ENCODE results near the gene APBA2.

APBA2 gene

DNA sequence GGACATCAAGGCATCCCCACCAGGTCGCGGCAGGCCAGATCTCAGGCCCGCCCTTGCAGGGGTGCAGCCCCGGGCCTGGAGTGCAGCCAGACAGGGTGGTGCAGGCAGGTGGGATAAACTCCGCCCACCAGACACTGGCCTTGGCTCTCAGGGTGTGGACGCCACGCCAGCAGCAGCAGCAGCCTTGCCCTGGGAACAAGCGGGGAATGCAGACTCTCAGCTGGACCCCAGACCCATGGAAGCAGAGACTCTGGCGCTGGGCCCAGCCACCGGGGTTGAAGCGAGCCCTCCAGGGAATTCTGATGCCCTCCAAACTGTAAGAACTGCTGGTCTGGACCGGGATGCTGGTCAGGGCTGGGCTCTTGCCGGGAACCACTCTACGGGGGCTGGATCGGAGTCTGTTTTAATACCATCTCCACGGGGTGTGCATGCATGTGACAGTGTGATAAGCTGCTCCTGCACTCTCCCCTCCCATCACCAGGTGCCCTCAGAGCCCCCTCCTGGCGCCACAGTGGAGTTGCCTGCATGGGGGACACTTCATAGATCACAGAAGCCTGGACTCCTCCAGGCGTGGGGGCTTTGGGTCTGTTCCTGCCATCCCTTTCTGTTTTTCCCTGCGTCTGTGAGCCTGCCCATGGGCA lies 241.2 kb downstream of the APBA2 start:
- DNase-seq (ENCODE audit: low spot score in 2 of 2): peak in 1 of 2 experiments; percentile 44
- Histone ChIP-seq H3K27me3 (ENCODE audit: low read depth) (no peaks in the 10 kb centered on the region), H3K4me3 (no peak overlapping the region), H3K4me1 (no peaks in the 10 kb centered on the region), H3K9me3 (no peaks in the 10 kb centered on the region), H3K36me3 (replicated peaks) (no peaks in the 10 kb centered on the region)
- in situ Hi-C loops (cut with MboI; ENCODE audit: low sequenced_read_pairs): no loop called here

DNA sequence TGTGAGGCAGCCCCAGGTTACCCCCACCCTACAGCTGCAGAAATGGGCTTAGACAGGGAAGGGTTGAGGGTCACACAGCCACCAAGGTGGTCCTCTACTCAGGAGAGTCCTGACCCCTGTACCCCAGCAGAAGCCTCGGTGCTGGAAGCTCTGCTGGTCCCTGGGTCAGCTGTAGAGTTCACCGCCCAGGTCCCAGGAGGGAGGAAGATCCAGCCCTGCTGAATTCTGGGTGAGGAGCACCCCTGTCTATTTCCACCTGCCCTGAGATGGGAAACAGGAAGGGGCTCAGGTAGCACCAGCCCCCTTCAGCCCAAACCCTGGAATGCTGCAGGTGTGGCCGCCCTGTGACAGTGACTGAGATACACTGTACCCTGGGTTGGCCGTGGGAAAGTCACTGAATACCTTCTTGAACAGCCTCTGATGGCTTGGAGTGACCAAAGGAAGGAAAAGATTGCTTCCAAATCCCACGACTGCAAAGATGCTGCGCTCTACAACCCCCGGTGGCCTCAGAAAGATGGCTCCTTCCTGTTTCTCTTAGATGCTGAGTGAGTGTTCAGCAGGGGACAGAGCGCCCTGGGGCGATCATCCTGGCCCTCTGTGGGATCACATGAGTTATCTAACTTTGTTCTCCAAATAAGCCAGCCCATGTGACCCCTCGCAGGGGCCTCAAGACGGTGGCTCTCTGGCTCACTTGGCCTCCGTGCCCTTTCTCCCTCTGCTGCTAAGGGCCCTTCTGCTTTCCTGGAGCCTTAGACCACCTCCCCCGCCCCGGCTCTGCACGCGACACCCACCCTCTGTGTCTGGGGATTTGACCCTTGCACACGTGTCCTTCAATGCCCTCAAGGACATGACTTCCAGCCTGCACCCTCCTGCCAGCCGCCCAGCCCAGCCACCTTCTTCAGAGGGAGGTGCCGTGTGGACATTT lies 242.0 kb downstream of the APBA2 start:
- in situ Hi-C loops (cut with MboI; ENCODE audit: low sequenced_read_pairs): no loop called here
- H3K4me3 ChIP-seq: no peak overlapping the region
- no peaks in the 10 kb centered on the region for H3K9me3 ChIP-seq
- H3K4me1 ChIP-seq: no peaks in the 10 kb centered on the region
- DNase-seq (ENCODE audit: low spot score in 2 of 2): no peak
- no peaks in the 10 kb centered on the region for H3K36me3 ChIP-seq (replicated peaks)
- no peaks in the 10 kb centered on the region for H3K27me3 ChIP-seq (ENCODE audit: low read depth)

DNA sequence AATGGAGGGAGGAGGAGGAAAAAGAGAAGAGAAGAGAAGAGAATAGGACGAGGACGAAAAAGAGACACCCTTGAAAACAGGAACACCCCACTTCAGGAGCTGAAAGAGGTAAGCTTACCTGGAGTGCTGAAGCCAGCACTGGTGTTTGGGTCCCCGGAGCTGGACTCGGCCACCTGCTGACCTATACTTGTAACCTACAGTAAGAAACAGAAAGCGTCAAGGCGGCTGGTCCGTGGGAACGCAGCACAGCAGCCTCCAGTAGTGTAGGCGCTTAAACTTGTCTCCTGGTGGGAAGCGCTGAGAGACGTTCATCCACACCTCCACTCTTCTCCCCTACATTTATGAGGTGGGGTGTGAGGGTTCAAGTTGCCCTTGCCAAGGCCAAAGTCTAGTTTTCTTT lies 242.9 kb downstream of the APBA2 start:
- H3K9me3 ChIP-seq: no peaks in the 10 kb centered on the region
- no peaks in the 10 kb centered on the region for H3K4me1 ChIP-seq
- in situ Hi-C loops (cut with MboI; ENCODE audit: low sequenced_read_pairs): no loop called here
- no peaks in the 10 kb centered on the region for H3K36me3 ChIP-seq (replicated peaks)
- no peak overlapping the region for H3K4me3 ChIP-seq
- DNase-seq (ENCODE audit: low spot score in 2 of 2): no peak
- H3K27me3 ChIP-seq (ENCODE audit: low read depth): no peaks in the 10 kb centered on the region

DNA sequence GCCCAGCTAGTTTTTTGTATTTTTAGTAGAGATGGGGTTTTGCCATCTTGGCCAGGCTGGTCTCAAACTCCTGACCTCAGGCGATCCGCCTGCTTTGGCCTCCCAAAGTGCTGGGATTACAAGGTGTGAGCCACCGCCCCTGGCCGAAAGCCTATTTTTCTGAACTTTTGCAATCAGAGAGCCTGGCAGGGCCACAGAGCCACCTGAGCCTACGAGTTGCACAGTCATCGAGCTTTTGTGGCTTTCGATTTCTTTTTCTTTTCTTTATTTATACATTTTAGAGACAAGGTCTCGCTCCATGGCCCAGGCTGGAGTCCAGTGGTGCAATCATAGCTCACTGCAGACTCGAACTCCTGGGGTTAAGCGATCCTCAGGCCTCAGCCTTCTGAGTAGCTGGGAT lies 243.4 kb downstream of the APBA2 start:
- in situ Hi-C loops (cut with MboI; ENCODE audit: low sequenced_read_pairs): no loop called here
- DNase-seq (ENCODE audit: low spot score in 2 of 2): no peak
- Histone ChIP-seq H3K27me3 (ENCODE audit: low read depth) (no peaks in the 10 kb centered on the region), H3K36me3 (replicated peaks) (no peaks in the 10 kb centered on the region), H3K9me3 (no peaks in the 10 kb centered on the region), H3K4me1 (no peaks in the 10 kb centered on the region), H3K4me3 (no peak overlapping the region)

DNA sequence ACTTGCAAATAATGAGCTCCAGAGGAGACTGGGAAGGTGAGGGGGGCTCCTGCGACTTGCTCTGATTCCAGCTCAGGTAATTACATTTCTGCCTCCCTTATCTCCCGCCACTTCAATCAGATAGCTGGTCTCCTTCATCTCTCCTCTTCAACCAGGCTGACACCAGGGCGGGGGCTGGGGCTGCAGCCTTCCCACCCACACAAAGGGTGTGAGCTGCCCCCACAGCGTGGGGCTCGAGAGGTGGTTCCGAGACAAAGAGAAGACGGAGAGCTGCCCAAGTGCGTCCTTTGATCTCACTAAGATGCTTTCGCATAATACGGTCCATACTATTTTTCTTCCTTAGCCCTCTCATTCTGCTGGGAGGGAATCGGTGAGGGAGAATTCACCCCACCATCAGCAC lies 244.2 kb downstream of the APBA2 start:
- H3K4me3 ChIP-seq: no peak overlapping the region
- DNase-seq (ENCODE audit: low spot score in 2 of 2): no peak
- no peaks in the 10 kb centered on the region for H3K27me3 ChIP-seq (ENCODE audit: low read depth)
- no peaks in the 10 kb centered on the region for H3K9me3 ChIP-seq
- H3K4me1 ChIP-seq: no peaks in the 10 kb centered on the region
- H3K36me3 ChIP-seq (replicated peaks): no peaks in the 10 kb centered on the region
- in situ Hi-C loops (cut with MboI; ENCODE audit: low sequenced_read_pairs): no loop called here

DNA sequence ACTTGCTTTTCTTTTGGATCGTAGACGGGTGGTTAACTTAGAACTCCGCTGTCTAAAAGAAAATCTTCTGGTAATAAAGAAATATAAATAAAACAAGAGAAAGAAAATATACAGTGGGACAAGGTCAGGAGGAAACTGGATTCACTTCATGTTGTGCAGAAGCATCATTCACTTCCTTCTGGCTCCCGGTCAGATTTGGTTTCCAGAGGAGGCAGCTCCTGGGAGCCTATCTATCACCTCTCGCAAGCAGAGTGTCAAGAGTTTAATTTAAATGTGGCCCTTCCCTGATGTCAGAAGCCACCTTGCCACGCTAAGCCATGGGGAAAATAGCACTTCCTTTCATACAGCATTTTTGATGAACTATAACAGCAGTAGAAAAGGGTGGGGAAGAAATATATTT lies 244.7 kb downstream of the APBA2 start:
- Histone ChIP-seq H3K36me3 (replicated peaks) (no peaks in the 10 kb centered on the region), H3K4me3 (no peak overlapping the region)
- in situ Hi-C loops (cut with MboI; ENCODE audit: low sequenced_read_pairs): no loop called here

DNA sequence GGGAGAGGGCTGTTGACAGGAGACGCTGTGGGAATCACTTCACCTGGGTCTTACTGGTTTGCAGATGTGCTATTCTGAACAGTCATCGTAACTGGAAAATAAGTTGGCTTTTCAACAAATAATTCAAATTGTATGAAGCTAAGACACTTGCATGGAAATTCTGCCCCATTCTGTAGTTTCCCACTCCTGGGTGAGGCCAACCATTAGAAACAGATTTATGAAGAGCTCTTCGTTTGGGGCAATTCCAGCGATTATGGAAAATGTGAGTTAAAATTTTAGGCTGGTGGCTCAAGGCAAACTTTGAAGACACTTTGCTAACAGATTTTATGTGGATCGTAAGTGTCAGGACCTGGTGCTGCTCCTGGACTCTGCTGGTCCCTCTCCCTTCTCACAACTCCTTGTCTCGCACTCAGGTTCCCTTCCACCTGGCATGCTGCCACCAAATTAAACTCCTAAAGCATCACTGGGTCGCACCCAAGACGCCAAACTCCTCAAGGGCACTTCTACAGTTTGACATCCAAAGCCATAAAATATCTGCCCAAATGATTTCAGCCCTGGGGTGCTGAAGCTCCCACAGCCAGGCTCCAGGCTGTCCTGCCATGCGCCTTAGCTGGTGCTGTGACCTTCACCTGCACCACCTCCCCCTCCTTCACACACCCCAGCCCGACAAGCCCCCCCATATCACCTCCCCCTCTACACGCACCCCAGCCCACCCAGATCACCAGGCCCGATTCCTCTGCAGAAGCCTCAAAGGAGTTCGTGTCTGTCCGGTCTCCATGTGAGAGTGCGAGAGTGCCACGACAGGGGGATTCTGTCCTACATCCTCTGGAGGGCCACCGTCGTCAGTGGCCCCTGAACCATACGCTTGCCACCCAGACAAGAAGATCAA lies 245.4 kb downstream of the APBA2 start:
- Histone ChIP-seq H3K4me1 (no peaks in the 10 kb centered on the region), H3K4me3 (no peak overlapping the region), H3K27me3 (ENCODE audit: low read depth) (no peaks in the 10 kb centered on the region), H3K36me3 (replicated peaks) (no peaks in the 10 kb centered on the region), H3K9me3 (no peaks in the 10 kb centered on the region)
- in situ Hi-C loops (cut with MboI; ENCODE audit: low sequenced_read_pairs): no loop called here
- no peak for DNase-seq (ENCODE audit: low spot score in 2 of 2)

More for the DNA sequence above, 244.7 kb downstream of the APBA2 start:
- Histone ChIP-seq H3K27me3 (ENCODE audit: low read depth) (no peaks in the 10 kb centered on the region), H3K4me1 (no peaks in the 10 kb centered on the region), H3K9me3 (no peaks in the 10 kb centered on the region)
- no peak for DNase-seq (ENCODE audit: low spot score in 2 of 2)

DNA sequence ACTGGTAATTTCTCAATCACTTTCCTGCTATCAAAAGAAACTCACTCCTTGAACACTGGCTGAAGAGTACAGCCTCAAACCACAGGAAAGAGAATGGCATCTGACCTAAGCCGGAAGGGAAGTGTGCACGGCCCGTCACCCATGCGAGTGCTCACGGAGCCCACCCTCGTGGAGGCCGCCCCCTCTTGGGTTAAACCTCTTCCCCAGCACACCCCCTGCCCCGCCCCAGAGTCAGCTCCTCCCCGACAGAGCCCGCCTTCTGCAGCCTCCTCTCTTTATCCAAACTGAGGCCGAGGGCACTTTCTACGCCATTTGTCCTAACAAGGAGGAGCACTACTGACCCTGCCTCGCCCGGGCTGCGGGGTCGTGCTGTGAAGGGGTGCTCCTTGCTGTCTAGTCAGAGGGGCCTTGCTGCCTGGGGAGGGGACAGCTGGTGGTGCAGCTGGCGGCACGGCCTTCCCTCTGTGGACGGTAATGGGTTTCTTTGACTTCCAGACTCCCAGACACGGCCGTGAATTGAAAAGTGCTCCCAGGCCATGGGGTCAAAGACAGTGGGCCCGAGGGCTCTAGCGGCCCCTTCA lies 246.2 kb downstream of the APBA2 start:
- in situ Hi-C loops (cut with MboI; ENCODE audit: low sequenced_read_pairs): no loop called here

DNA sequence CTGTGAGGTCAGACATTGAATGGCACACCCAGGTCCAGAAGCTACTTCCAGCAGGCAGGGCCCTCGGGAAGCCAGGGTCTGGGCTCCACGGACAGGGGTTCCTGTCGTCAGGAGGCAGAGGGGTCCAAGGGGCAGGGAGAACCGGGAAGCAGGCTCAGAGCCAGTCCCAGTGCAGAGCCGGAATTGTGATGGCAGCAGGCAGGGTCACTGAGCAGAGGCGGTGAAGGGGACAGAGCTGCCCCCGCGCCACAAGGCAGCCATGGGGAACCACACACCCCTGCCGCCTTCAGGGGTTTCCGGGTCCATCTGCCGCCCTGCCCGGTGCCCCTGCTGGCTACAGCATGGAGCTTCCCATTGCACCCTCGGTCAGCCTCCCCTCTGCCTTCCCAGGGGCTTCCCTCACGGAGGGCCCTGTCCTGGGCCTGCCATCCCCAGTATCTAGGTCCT lies 247.0 kb downstream of the APBA2 start:
- H3K4me3 ChIP-seq: no peak overlapping the region
- H3K9me3 ChIP-seq: no peaks in the 10 kb centered on the region
- in situ Hi-C loops (cut with MboI; ENCODE audit: low sequenced_read_pairs): no loop called here
- no peaks in the 10 kb centered on the region for H3K4me1 ChIP-seq
- H3K27me3 ChIP-seq (ENCODE audit: low read depth): no peaks in the 10 kb centered on the region
- no peak for DNase-seq (ENCODE audit: low spot score in 2 of 2)
- no peaks in the 10 kb centered on the region for H3K36me3 ChIP-seq (replicated peaks)

More for the DNA sequence above, 246.2 kb downstream of the APBA2 start:
- H3K4me3 ChIP-seq: no peak overlapping the region
- no peaks in the 10 kb centered on the region for H3K4me1 ChIP-seq
- no peaks in the 10 kb centered on the region for H3K27me3 ChIP-seq (ENCODE audit: low read depth)
- no peaks in the 10 kb centered on the region for H3K36me3 ChIP-seq (replicated peaks)
- no peak for DNase-seq (ENCODE audit: low spot score in 2 of 2)
- no peaks in the 10 kb centered on the region for H3K9me3 ChIP-seq

DNA sequence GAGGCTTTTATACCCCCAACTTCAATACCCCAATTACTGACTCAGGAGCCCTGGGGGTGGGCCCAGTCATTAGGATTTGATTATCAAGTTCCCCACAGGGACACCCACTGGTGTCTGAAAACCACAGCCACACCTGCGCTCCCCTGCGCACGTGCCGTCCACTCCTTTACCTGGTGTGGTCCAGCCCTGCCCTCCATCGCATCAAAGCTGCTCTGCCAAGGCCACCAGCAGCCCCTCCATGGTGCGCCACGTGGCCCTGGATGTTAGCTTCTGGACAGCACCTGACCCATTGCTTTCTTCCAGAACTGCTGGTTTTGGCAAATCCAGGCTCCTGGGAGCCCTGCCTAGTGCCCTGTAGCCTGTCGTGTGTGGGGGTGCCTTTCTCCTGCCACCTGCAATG lies 247.5 kb downstream of the APBA2 start:
- in situ Hi-C loops (cut with MboI; ENCODE audit: low sequenced_read_pairs): no loop called here
- no peaks in the 10 kb centered on the region for H3K27me3 ChIP-seq (ENCODE audit: low read depth)
- DNase-seq (ENCODE audit: low spot score in 2 of 2): no peak
- no peaks in the 10 kb centered on the region for H3K4me1 ChIP-seq
- no peak overlapping the region for H3K4me3 ChIP-seq
- no peaks in the 10 kb centered on the region for H3K9me3 ChIP-seq
- H3K36me3 ChIP-seq (replicated peaks): no peaks in the 10 kb centered on the region

DNA sequence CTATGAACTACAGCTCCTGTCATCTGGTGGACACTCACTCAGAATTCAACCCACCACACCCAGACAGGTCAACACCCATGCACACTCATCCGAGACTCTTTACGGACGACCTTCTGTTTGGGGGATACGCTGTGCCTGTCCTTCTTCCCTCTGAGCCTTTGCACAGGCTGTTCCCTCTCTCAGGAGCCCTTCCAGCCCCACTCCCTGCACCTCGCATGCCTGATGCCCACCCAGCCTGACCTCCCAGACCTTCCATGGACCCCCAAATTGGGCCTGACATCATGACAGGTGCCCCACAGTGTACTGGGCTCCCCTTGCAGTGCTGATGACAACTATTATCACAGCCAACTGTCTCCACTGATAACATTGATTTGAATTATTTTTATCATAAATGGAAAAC lies 248.0 kb downstream of the APBA2 start:
- Histone ChIP-seq H3K27me3 (ENCODE audit: low read depth) (no peaks in the 10 kb centered on the region), H3K4me1 (no peaks in the 10 kb centered on the region), H3K9me3 (no peaks in the 10 kb centered on the region), H3K4me3 (no peak overlapping the region), H3K36me3 (replicated peaks) (no peaks in the 10 kb centered on the region)
- no peak for DNase-seq (ENCODE audit: low spot score in 2 of 2)
- in situ Hi-C loops (cut with MboI; ENCODE audit: low sequenced_read_pairs): no loop called here

DNA sequence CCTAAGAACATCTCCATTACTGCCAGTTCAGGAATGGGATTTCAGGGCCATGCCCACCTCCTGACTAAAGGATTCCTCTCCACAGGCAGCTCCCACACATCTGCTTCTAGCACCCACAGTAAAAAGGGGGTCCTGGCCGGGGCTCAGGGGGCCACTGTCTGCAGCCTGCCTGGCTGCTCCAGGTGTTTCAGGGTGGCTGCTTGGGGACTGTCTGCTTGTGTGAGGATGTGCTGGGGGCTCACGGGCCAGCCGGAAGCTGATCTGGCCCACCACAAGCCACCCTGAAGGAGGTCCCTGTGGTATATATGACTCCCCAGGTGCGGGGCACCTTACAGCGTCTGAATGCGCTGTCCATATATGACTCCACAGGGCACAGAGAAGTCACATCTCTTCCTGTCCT lies 248.5 kb downstream of the APBA2 start:
- no peaks in the 10 kb centered on the region for H3K36me3 ChIP-seq (replicated peaks)
- H3K9me3 ChIP-seq: no peaks in the 10 kb centered on the region
- no peak overlapping the region for H3K4me3 ChIP-seq
- in situ Hi-C loops (cut with MboI; ENCODE audit: low sequenced_read_pairs): no loop called here
- no peak for DNase-seq (ENCODE audit: low spot score in 2 of 2)
- H3K27me3 ChIP-seq (ENCODE audit: low read depth): no peaks in the 10 kb centered on the region
- no peaks in the 10 kb centered on the region for H3K4me1 ChIP-seq

DNA sequence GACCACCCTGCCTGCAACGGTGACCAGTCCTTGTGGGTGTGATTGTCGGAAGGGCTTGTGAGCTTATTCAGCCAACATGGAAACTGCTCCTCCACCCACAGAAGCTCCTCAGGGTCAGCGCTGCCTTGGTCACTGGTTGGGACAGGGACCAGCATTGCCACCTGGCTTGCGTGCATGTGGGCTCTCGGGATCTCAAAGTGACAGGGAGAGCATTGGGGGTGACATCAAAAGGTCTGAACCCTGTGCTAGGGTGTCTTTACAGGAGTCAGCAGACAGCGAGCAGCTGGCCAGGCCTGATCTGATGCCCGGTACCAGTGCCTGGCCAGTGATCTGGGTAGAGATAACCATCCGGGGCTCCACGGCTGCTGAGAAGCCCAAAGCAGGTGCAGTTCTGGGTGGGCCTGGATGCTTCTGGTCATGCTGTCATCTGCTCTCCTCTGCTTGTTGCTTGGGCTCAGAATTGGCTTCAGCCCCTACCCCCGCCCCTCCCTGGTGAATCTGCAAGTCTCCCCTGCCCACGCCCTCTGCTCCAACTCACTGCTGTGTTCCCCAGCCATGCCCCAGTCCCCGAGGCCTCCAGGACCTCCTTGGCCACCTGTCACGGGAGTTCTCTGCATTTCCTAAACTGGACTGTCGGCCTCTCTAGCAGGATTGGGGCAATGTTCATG lies 249.0 kb downstream of the APBA2 start:
- H3K4me1 ChIP-seq: no peaks in the 10 kb centered on the region; the same call in 1 of the 2 replicates
- no peaks in the 10 kb centered on the region for H3K9me3 ChIP-seq
- H3K36me3 ChIP-seq (replicated peaks): no peaks in the 10 kb centered on the region
- in situ Hi-C loops (cut with MboI; ENCODE audit: low sequenced_read_pairs): no loop called here
- no peak for DNase-seq (ENCODE audit: low spot score in 2 of 2)
- no peak overlapping the region for H3K4me3 ChIP-seq
- H3K27me3 ChIP-seq (ENCODE audit: low read depth): no peaks in the 10 kb centered on the region
